OCI-LY7 (cell line): ENCODE measurements around the gene LCN2.

Source experiments
- EZH2phosphoT487 ChIP-seq: fragments of 200-600 bp; sonication (generic); IDR thresholded peaks from 2 replicates; pipeline ENCODE4 v1.6.1; 2018; ENCODE audit warnings: low read depth, borderline replicate concordance, mild to moderate bottlenecking, mixed run types, antibody characterized with exemption, low read length, moderate library complexity, mixed read lengths
- TF ChIP-seq, protein P1 (sequence below): fragments of 200-600 bp; sonication (generic); conservative IDR thresholded peaks from 2 replicates; pipeline ENCODE4 v1.5.1; 2014; ENCODE audit warnings: mild to moderate bottlenecking, antibody characterized with exemption, low read length, moderate library complexity, mixed read lengths

DNA sequence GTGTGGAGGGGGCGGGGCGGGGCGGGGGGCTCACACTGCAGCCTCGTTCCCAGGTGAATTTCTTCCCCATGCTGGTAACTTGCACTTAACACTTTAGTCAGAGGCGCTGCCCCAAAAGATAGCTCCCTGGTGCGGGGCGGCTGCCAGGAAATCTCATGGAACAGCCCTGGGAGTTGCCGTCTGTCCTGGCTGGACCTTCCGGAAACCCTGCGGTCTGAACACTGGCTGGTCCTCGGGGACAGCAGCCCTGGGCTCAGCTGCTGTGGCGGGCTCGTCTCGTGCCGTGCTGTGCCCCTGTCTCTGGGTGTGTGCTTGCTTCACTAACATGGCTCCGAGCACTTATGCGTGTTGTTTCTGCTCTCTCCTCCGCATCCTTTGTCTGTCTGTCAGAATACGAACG is 47.6 kb upstream of the LCN2 start:
- TF ChIP-seq, protein P1, sequence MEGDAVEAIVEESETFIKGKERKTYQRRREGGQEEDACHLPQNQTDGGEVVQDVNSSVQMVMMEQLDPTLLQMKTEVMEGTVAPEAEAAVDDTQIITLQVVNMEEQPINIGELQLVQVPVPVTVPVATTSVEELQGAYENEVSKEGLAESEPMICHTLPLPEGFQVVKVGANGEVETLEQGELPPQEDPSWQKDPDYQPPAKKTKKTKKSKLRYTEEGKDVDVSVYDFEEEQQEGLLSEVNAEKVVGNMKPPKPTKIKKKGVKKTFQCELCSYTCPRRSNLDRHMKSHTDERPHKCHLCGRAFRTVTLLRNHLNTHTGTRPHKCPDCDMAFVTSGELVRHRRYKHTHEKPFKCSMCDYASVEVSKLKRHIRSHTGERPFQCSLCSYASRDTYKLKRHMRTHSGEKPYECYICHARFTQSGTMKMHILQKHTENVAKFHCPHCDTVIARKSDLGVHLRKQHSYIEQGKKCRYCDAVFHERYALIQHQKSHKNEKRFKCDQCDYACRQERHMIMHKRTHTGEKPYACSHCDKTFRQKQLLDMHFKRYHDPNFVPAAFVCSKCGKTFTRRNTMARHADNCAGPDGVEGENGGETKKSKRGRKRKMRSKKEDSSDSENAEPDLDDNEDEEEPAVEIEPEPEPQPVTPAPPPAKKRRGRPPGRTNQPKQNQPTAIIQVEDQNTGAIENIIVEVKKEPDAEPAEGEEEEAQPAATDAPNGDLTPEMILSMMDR, result no peak
- no peak for TF ChIP-seq EZH2phosphoT487
